Uterus (tissue), 4 donors: ENCODE results near the gene PJVK. TPM values are rescaled to one million over a fixed set of nuclear protein-coding genes. Genes with fewer than 3 reads are reported as not detected.
A peak's percentile ranks its signal among the peaks of the same experiment; 100 is the strongest.

Experiments used
- DNase-seq, 2 donors: peaks; one replicate each; pipeline ENCODE4 v3.0.0-alpha.2; 2019 to 2020
- H3K27ac ChIP-seq, 2 donors: fragments of 200-600 bp; sonication (generic); 1 replicate in 1 of 2; 2 replicates in 1 of 2; pipeline ENCODE4 v1.5.1; 2016 to 2018
- H3K27me3 ChIP-seq, 2 donors: fragments of 200-600 bp; sonication (generic); one replicate each; pipeline ENCODE4 v1.5.1; 2018 to 2019; ENCODE audit warnings: control low read depth in 1 of 2
- H3K36me3 ChIP-seq, 2 donors: fragments of 200-600 bp; sonication (generic); one replicate each; pipeline ENCODE4 v1.5.1; 2019; ENCODE audit warnings: control low read depth in 1 of 2
- H3K4me1 ChIP-seq, 2 donors: fragments of 200-600 bp; sonication (generic); one replicate each; pipeline ENCODE4 v1.5.1; 2018 to 2019; ENCODE audit warnings: control low read depth in 1 of 2
- H3K4me3 ChIP-seq, 2 donors: fragments of 200-600 bp; sonication (generic); 1 replicate in 1 of 2; 2 replicates in 1 of 2; pipeline ENCODE4 v1.5.1; 2018 to 2019; ENCODE audit warnings: mild to moderate bottlenecking in 1 of 2
- H3K9me3 ChIP-seq, 2 donors: fragments of 200-600 bp; sonication (generic); one replicate each; pipeline ENCODE4 v1.5.1; 2019; ENCODE audit warnings: control low read depth in 1 of 2
- POLR2A ChIP-seq, 2 donors: fragments of 450-650 bp; IDR thresholded peaks; one replicate each; pipeline ENCODE4 v1.6.1; 2016; ENCODE audit warnings: antibody characterized with exemption in 2 of 2, mild to moderate bottlenecking in 1 of 2, moderate library complexity in 1 of 2
- intact Hi-C: fragments of 100-400 bp; cut with DNase I; formaldehyde crosslinking; loops from one replicate; pipeline ENCODE4 v1.15.1; 2023; ENCODE audit warnings: low total_unique reads
- total RNA-seq, 4 donors: library from RNA; depleted of rRNA in 3 of 4; stranded (reverse); fragments of >200 nt in 3 of 4; gene quantifications; one replicate each; pipeline versions ENCODE4 v1.1.0 to v1.2.4, GENCODE V29; 2014 to 2023
- TF ChIP-seq, protein P1 (sequence below), 4 experiments: fragments of 200-600 bp in 2 of 4; fragments of 450-650 bp in 2 of 4; sonication (generic) in 2 of 4; IDR thresholded peaks; one replicate each; pipeline ENCODE4 v1.5.1; 2016 to 2019; ENCODE audit warnings: antibody characterized with exemption in 4 of 4, mild to moderate bottlenecking in 2 of 4, moderate library complexity in 1 of 4
- donor health status: DM: yes; HTN: yes; CAD: no.

PJVK gene
- total RNA-seq, 4 donors from 2014 or later = 3.8 to 9.4 (median 7.5) TPM; not detected in 1

DNA sequence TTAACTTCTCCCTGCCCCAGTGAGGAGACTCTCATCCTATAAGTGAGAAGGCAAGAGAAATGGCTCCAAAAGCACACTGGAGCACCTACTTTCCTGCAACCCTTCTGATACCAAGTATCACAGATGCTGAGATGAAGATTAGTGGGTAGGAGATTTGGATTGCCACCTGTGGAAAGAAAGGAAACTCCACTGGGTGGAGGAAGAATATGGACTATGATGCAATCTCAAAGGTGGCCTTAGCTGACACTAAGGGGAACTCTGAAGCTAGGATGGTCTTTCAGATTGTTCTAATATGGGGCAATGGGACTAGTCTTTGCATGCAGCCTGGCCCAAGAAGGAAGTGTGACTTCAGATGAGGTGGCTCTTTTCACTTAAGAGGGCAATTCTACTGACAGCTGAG lies 21.8 kb upstream of the PJVK start:
- no peak for DNase-seq
- Histone ChIP-seq H3K27ac (no peak overlapping the region), H3K9me3 (no peaks in the 10 kb centered on the region), H3K36me3 (no peaks in the 10 kb centered on the region), H3K4me1 (no peaks in the 10 kb centered on the region), H3K4me3 (no peak overlapping the region), H3K27me3 (no peaks in the 10 kb centered on the region)
- intact Hi-C loops = no loop called here
- TF ChIP-seq POLR2A (IDR thresholded peaks at IDR 0.05) = no peak
- TF ChIP-seq, protein P1, sequence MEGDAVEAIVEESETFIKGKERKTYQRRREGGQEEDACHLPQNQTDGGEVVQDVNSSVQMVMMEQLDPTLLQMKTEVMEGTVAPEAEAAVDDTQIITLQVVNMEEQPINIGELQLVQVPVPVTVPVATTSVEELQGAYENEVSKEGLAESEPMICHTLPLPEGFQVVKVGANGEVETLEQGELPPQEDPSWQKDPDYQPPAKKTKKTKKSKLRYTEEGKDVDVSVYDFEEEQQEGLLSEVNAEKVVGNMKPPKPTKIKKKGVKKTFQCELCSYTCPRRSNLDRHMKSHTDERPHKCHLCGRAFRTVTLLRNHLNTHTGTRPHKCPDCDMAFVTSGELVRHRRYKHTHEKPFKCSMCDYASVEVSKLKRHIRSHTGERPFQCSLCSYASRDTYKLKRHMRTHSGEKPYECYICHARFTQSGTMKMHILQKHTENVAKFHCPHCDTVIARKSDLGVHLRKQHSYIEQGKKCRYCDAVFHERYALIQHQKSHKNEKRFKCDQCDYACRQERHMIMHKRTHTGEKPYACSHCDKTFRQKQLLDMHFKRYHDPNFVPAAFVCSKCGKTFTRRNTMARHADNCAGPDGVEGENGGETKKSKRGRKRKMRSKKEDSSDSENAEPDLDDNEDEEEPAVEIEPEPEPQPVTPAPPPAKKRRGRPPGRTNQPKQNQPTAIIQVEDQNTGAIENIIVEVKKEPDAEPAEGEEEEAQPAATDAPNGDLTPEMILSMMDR (IDR thresholded peaks at IDR 0.05) = no peak

DNA sequence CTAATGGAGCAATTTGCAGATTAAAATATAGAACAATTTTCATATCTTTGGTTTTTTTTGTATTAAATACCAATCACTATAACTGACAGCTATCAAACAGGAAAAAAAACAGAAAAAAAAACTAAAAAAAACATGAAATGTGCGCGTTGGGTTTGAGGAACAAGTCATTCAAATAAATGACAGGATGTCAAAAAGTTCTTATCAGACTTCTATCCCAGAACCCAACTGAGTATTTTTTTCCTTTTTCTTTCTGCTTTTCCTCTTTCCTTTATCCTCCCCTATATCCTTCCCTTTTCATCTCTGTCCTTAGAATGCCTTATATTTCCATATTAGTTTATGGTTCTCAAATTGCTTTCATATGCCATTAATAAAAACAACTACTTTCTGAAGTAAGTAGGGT lies 14.5 kb upstream of the PJVK start:
- Histone ChIP-seq H3K27me3 (no peaks in the 10 kb centered on the region), H3K4me3 (no peak overlapping the region), H3K9me3 (no peaks in the 10 kb centered on the region), H3K27ac (no peak overlapping the region), H3K36me3 (no peaks in the 10 kb centered on the region), H3K4me1 (no peaks in the 10 kb centered on the region)
- TF ChIP-seq POLR2A (IDR thresholded peaks at IDR 0.05) = no peak
- TF ChIP-seq, protein P1 (IDR thresholded peaks at IDR 0.05) = no peak
- intact Hi-C loops = no loop called here
- DNase-seq = no peak

DNA sequence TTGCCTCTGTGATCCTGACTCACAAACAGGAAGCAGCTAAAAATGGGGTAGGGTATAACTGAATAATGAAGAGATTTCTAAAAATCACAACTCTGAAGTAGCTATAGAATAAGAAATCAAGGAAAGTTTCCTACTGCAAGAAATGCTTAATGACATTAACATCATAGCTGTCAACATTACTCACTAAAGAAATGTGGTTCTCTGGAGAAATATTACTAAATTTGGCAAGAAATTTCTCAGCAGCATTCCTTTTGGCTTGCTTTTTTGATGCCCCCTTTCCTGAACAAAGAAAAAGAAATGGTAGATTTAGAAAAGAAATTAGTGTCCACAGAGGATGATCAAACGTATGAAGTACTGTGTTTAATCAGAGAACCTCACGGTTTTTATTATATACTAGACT lies 9.8 kb upstream of the PJVK start:
- Histone ChIP-seq H3K9me3 (no peaks in the 10 kb centered on the region), H3K36me3 (no peaks in the 10 kb centered on the region), H3K4me3 (no peak overlapping the region), H3K27me3 (no peaks in the 10 kb centered on the region), H3K27ac (no peak overlapping the region), H3K4me1 (no peaks in the 10 kb centered on the region)
- intact Hi-C loops = no loop called here
- no peak for DNase-seq
- TF ChIP-seq, protein P1 (IDR thresholded peaks at IDR 0.05) = no peak
- no peak for TF ChIP-seq POLR2A (IDR thresholded peaks at IDR 0.05)

DNA sequence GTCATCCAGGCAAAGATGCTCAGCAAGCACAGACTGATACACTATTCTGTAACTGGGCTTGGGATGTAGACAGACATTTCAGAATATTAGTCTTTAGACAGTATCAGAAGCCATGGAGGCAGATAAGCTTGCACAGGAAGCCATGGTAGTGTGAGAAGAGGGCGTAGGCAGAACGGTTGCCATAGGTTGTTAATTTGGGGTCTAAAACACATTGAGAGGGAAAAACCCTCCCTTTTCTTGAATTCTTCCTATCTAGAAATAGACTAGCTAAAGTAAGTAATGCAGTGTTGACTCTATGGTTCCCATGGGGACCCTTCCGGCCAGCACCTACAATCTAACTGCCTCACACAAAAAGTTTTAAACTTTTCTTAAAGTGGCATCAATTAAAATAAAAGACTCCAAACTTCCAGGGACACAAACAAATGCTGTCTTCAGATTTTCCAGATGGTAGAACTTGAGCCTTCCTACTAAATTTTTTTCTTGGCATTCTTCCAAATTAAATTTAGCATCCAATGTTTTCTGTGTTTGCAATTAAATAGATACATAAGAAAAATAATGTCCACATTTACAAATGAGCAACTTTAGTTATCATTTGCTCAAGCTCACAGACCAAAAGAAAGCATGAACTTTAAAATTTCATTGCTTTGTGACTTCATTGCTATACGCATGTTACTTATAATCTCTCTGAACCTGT lies 2.1 kb upstream of the PJVK start:
- Histone ChIP-seq H3K36me3 (no peaks in the 10 kb centered on the region), H3K4me1 (no peaks in the 10 kb centered on the region), H3K27ac (peak overlapping the region in 1 of 2 donors; percentile 98), H3K9me3 (no peaks in the 10 kb centered on the region), H3K4me3 (no peak overlapping the region), H3K27me3 (no peaks in the 10 kb centered on the region)
- DNase-seq = no peak
- no peak for TF ChIP-seq POLR2A (IDR thresholded peaks at IDR 0.05)
- TF ChIP-seq, protein P1 (IDR thresholded peaks at IDR 0.05) = no peak
- intact Hi-C loops = no loop called here

DNA sequence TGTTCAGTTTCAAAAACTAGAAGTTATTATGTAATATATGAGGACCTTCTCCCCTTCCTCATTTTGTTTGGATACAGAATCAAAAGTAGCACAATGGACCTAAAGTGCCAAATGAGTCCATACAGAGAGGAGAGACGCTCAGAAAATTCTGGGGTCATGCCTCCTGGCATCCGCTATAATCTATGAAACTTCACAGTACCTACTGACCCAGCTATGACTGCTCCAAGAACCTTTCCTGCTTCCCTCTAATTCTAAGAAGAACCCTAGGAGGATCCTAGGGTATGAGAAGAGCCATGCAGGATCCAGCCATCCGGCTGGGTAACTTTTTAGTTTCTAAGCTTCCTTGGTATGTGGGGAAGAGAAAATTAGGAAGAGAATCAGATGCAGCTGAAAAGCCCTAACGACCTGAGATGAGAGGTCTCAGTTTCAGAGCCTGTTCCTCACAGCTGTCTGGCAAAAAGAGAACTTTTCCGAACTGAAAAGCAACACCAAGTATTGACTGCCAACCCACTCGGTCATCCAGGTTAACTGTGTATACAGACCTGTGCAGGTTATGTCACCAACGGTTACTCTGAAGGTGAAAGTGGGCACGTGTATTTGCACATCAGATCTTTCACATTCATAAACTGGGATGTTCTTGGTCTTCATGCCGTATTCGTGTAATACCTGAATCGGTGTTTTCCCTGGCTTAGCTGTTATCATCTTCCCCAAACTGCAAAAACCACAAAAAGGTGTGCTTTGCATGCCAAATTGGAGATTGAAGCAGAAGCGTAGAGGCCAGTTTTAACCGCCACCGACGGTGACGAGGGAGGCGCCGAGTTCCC lies 1.3 kb upstream of the PJVK start:
- Histone ChIP-seq H3K27ac (peak overlapping the region; percentile 97 to 98), H3K36me3 (no peaks in the 10 kb centered on the region), H3K9me3 (no peaks in the 10 kb centered on the region), H3K4me3 (peak overlapping the region; percentile 66 to 85), H3K27me3 (no peaks in the 10 kb centered on the region), H3K4me1 (no peaks in the 10 kb centered on the region)
- no peak for DNase-seq
- intact Hi-C loops = loop anchor here (2.0 kb wide), 1 partner anchor 31 kb away; the partner anchor contains the start of gene PLEKHA3
- TF ChIP-seq, protein P1 (IDR thresholded peaks at IDR 0.05) = no peak
- no peak for TF ChIP-seq POLR2A (IDR thresholded peaks at IDR 0.05)
